Endodermal cell (in vitro differentiated cells): ENCODE measurements around the gene VPS36. TPM values are rescaled to one million over a fixed set of nuclear protein-coding genes. Genes with fewer than 3 reads are reported as not detected.

ENCODE experiments used
- DNase-seq: peaks from one replicate; pipeline ENCODE4 v3.0.0-alpha.2; 2017
- H3K27ac ChIP-seq: 2 replicates; pipeline ENCODE4 v1.5.1; 2013; ENCODE audit warnings: mild to moderate bottlenecking, low read depth, low read length, moderate library complexity
- H3K27me3 ChIP-seq: 2 replicates; pipeline ENCODE4 v1.6.1; 2013; ENCODE audit warnings: mild to moderate bottlenecking, low read length, moderate library complexity; ENCODE audit not compliant: insufficient read depth, control insufficient read depth, poor library complexity, severe bottlenecking
- H3K36me3 ChIP-seq: 2 replicates; pipeline ENCODE4 v1.7.0; 2013; ENCODE audit warnings: mild to moderate bottlenecking, low read length, moderate library complexity; ENCODE audit not compliant: control insufficient read depth, insufficient read depth
- H3K4me1 ChIP-seq: one replicate; pipeline ENCODE4 v1.7.0; 2013; ENCODE audit warnings: low read length; ENCODE audit not compliant: control insufficient read depth, insufficient read depth
- H3K4me3 ChIP-seq: 2 replicates; pipeline ENCODE4 v1.5.1; 2013; ENCODE audit warnings: mild to moderate bottlenecking, low read length, moderate library complexity
- H3K9ac ChIP-seq: 2 replicates; pipeline ENCODE4 v1.6.1; 2013; ENCODE audit warnings: mild to moderate bottlenecking, low read length, moderate library complexity; ENCODE audit not compliant: poor library complexity, severe bottlenecking; ENCODE audit errors: extremely low read depth
- H3K9me3 ChIP-seq: 2 replicates; pipeline ENCODE4 v1.6.1; 2013; ENCODE audit warnings: mild to moderate bottlenecking, low read length, moderate library complexity; ENCODE audit not compliant: control insufficient read depth
- H3K27ac Mint-ChIP-seq: 2 replicates; pipeline ENCODE4 v1.8.0; 2020; ENCODE audit warnings: mixed read lengths
- H3K27me3 Mint-ChIP-seq: 2 replicates; pipeline ENCODE4 v1.8.0; 2021; ENCODE audit warnings: mild to moderate bottlenecking, mixed read lengths; ENCODE audit not compliant: insufficient read depth
- H3K36me3 Mint-ChIP-seq: 2 replicates; pipeline ENCODE4 v1.8.0; 2020; ENCODE audit warnings: low read depth, mixed read lengths
- H3K4me1 Mint-ChIP-seq: 2 replicates; pipeline ENCODE4 v1.8.0; 2020; ENCODE audit warnings: mixed read lengths
- H3K4me3 Mint-ChIP-seq: 2 replicates; pipeline ENCODE4 v1.8.0; 2020; ENCODE audit warnings: mild to moderate bottlenecking, moderate library complexity, mixed read lengths
- H3K9me3 Mint-ChIP-seq: 2 replicates; pipeline ENCODE4 v1.8.0; 2020; ENCODE audit warnings: mild to moderate bottlenecking, mixed read lengths
- WGBS, 2 experiments: methylation state at CpG; one replicate each; pipeline versions ENCODE4 v1.1.5 to v1.1.7; 2013; ENCODE audit warnings: missing lambda C conversion rate in 2 of 2, mixed read lengths in 1 of 2; ENCODE audit not compliant: insufficient coverage in 1 of 2, insufficient read length in 1 of 2; 5-methylcytosine and 5-hydroxymethylcytosine counted together
- total RNA-seq, 2 donors: library from RNA; stranded (reverse); fragmentation: NEBNext Ultra II Directional in 1 of 2; extraction: Animal tissue kit (Norgen Biotek cat#: 25700) in 1 of 2; gene quantifications; 2 replicates in 1 of 2; 3 replicates in 1 of 2; pipeline ENCODE4 v1.2.1, GENCODE V29; 2021
- TF ChIP-seq, protein P1 (sequence below): fragments of 200-600 bp; sonication (generic); conservative IDR thresholded peaks from 2 replicates; pipeline ENCODE4 v1.5.0; 2021; ENCODE audit warnings: antibody characterized with exemption, mild to moderate bottlenecking

Gene VPS36
- total RNA-seq, 2 donors from 2014 or later = 44.8 to 77.4 TPM

DNA sequence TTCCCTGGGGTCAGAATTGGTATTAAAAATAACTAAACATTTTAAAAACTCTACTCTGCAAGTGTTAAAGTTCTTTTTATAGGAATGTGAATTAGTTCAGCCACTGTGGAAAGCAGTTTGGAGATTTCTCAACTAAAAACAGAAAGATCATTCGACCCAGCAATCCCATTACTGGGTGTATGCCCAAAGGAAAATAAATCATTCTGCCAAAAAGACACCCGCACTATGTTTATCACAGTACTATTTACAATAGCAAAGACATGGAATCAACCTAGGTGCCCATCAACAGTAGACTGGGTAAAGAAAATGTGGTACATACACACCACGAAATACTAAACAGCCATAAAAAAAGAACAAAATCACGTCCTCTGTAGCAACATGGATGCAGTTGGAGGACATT, 43.8 kb downstream of the VPS36 start:
- H3K27me3 ChIP-seq = peaks cover 32% of the 10 kb centered on the region
- H3K4me1 ChIP-seq = no peaks in the 10 kb centered on the region
- DNase-seq = no peak
- H3K27me3 Mint-ChIP-seq = peaks cover 50% of the 10 kb centered on the region
- H3K36me3 ChIP-seq = peaks cover 8% of the 10 kb centered on the region
- H3K9me3 ChIP-seq = no peaks in the 10 kb centered on the region
- H3K9me3 Mint-ChIP-seq = peaks cover 5% of the 10 kb centered on the region
- no peak overlapping the region for H3K9ac ChIP-seq
- TF ChIP-seq, protein P1, sequence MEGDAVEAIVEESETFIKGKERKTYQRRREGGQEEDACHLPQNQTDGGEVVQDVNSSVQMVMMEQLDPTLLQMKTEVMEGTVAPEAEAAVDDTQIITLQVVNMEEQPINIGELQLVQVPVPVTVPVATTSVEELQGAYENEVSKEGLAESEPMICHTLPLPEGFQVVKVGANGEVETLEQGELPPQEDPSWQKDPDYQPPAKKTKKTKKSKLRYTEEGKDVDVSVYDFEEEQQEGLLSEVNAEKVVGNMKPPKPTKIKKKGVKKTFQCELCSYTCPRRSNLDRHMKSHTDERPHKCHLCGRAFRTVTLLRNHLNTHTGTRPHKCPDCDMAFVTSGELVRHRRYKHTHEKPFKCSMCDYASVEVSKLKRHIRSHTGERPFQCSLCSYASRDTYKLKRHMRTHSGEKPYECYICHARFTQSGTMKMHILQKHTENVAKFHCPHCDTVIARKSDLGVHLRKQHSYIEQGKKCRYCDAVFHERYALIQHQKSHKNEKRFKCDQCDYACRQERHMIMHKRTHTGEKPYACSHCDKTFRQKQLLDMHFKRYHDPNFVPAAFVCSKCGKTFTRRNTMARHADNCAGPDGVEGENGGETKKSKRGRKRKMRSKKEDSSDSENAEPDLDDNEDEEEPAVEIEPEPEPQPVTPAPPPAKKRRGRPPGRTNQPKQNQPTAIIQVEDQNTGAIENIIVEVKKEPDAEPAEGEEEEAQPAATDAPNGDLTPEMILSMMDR = no peak
- H3K4me1 Mint-ChIP-seq = no peaks in the 10 kb centered on the region
- no peak overlapping the region for H3K27ac ChIP-seq
- WGBS, 2 experiments = 92 to 93% methylated on average over 2 to 3 of the region's 4 CpGs
- peak overlapping the region; percentile 49 for H3K4me3 Mint-ChIP-seq
- H3K36me3 Mint-ChIP-seq = peaks cover 24% of the 10 kb centered on the region
- no peak overlapping the region for H3K27ac Mint-ChIP-seq
- no peak overlapping the region for H3K4me3 ChIP-seq

DNA sequence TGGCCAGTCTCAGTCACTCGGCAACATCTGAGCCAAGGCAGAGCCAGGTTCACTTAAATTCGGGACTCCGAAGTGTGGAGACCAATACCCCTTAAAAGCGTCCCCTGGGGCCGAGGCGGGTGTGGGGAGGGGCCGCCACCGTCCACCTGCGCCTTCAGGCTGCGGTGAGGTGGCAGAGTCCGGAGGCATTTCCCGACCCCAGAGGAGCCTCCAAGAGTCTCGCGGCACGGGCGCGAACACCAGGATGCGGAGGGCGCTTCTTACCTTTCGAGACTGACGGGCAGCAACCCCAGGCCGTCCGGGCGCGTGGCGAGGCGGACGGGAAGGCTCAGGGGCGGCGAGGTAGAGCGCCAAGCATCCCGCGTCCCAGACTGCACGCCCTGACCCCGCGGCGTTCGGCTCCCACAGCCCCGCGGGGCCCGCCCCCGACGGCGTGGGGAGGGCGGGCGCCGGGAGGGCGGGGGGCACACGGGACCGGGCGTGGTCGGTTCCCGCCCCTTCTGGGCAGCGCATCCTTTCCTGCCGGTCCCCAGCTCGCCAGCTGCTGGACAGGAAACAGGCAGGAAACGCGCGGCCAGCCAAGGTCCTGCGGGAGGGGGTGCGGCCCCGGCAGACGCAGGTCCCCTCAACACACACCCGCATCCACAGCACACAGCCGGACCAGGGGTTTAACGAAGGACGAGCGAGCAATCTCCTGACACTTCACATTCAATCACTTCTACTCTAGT, 44.5 kb downstream of the VPS36 start, which contains the start of gene THSD1:
Gene THSD1, minus strand, starts transcription at position 406 of the 728 bp plus-strand sequence. CDS start 3,572 bp downstream, outside the sequence.
- Mint-ChIP-seq H3K36me3 (peaks cover 19% of the 10 kb centered on the region), H3K27me3 (peaks cover 50% of the 10 kb centered on the region), H3K27ac (no peak within 1 kb of the TSS), H3K4me1 (no peaks in the 10 kb centered on the region), H3K9me3 (peaks cover 5% of the 10 kb centered on the region), H3K4me3 (peak within 1 kb of the TSS; percentile 49)
- Histone ChIP-seq H3K27ac (no peak within 1 kb of the TSS), H3K4me3 (peak within 1 kb of the TSS; percentile 81), H3K9me3 (no peaks in the 10 kb centered on the region), H3K9ac (peak within 1 kb of the TSS; percentile 4), H3K36me3 (peaks cover 4% of the 10 kb centered on the region), H3K27me3 (peaks cover 32% of the 10 kb centered on the region), H3K4me1 (no peaks in the 10 kb centered on the region)
- peak; percentile 78 for DNase-seq
- TF ChIP-seq, protein P1 = no peak
- WGBS, 2 experiments = 4 to 8% methylated on average over 36 to 68 of the region's 68 CpGs

- H3K36me3 Mint-ChIP-seq = peaks cover 15% of the 10 kb centered on the region
- H3K4me1 ChIP-seq = no peaks in the 10 kb centered on the region
- DNase-seq = peak; percentile 53
- peaks cover 32% of the 10 kb centered on the region for H3K27me3 ChIP-seq
- peak overlapping the region; percentile 81 for H3K4me3 ChIP-seq
- H3K36me3 ChIP-seq = no peaks in the 10 kb centered on the region
- no peak overlapping the region for H3K27ac ChIP-seq
- no peaks in the 10 kb centered on the region for H3K9me3 ChIP-seq
- peaks cover 5% of the 10 kb centered on the region for H3K9me3 Mint-ChIP-seq
- 38 to 57% methylated on average over 5 to 14 of the region's 14 CpGs for WGBS, 2 experiments
- no peak overlapping the region for H3K27ac Mint-ChIP-seq
- H3K4me1 Mint-ChIP-seq = no peaks in the 10 kb centered on the region
- H3K9ac ChIP-seq = peak overlapping the region; percentile 4
- peaks cover 50% of the 10 kb centered on the region for H3K27me3 Mint-ChIP-seq
- peak overlapping the region; percentile 49 for H3K4me3 Mint-ChIP-seq
- TF ChIP-seq, protein P1 = no peak
Observed at GRCh38 chr13:52405369-52405766, 45.1 kb downstream of the VPS36 start.
